ENCODE results near the gene SLC2A4RG.

Gene SLC2A4RG

GRCh38 chr20:63734111-63734945, 5.2 kb upstream of the SLC2A4RG start:
- Mint-ChIP-seq H3K27me3 (no peaks in the 10 kb centered on the region), H3K9me3 (no peaks in the 10 kb centered on the region), H3K4me1 (peaks cover 24% of the 10 kb centered on the region), H3K4me3 (peak overlapping the region; percentile 35), H3K27ac (ENCODE audit: low read depth) (peak overlapping the region; percentile 61), H3K36me3 (ENCODE audit: insufficient read depth) (peaks cover 39% of the 10 kb centered on the region)
- ATAC-seq (replicated peaks; ENCODE audit: extremely low read depth, poor library complexity, severe bottlenecking): no peak
- DNase-seq (ENCODE audit: low spot score in 2 of 2): no peak

- Mint-ChIP-seq H3K9me3 (no peaks in the 10 kb centered on the region), H3K4me3 (peak overlapping the region; percentile 94), H3K36me3 (ENCODE audit: insufficient read depth) (peaks cover 34% of the 10 kb centered on the region), H3K27ac (ENCODE audit: low read depth) (peak overlapping the region; percentile 90), H3K4me1 (peaks cover 24% of the 10 kb centered on the region), H3K27me3 (no peaks in the 10 kb centered on the region)
- DNase-seq (ENCODE audit: low spot score in 2 of 2) (no peak), ATAC-seq (replicated peaks; ENCODE audit: extremely low read depth, poor library complexity, severe bottlenecking) (no peak)
Observed at GRCh38 chr20:63734946-63735858, 4.4 kb upstream of the SLC2A4RG start.

GRCh38 chr20:63735859-63736718, 3.5 kb upstream of the SLC2A4RG start, which contains the start of gene LIME1:
Gene LIME1, plus strand, starts transcription at chr20:63736664. Its CDS starts 886 bp downstream, at chr20:63737550.
- Mint-ChIP-seq H3K4me1 (peaks cover 24% of the 10 kb centered on the region), H3K36me3 (ENCODE audit: insufficient read depth) (peaks cover 36% of the 10 kb centered on the region), H3K27ac (ENCODE audit: low read depth) (peak within 1 kb of the TSS; percentile 90), H3K9me3 (no peaks in the 10 kb centered on the region), H3K27me3 (no peaks in the 10 kb centered on the region), H3K4me3 (peak within 1 kb of the TSS; percentile 94)
- ATAC-seq (replicated peaks; ENCODE audit: extremely low read depth, poor library complexity, severe bottlenecking) (peak; percentile 78), DNase-seq (ENCODE audit: low spot score in 2 of 2) (peak; percentile 70 to 84)

GRCh38 chr20:63736893-63737694, 2.5 kb upstream of the SLC2A4RG start:
- H3K9me3 Mint-ChIP-seq: no peaks in the 10 kb centered on the region
- H3K27ac Mint-ChIP-seq (ENCODE audit: low read depth): peak overlapping the region; percentile 90
- ATAC-seq (replicated peaks; ENCODE audit: extremely low read depth, poor library complexity, severe bottlenecking) (peak; percentile 29), DNase-seq (ENCODE audit: low spot score in 2 of 2) (peak in 1 of 2 donors; percentile 47)
- no peaks in the 10 kb centered on the region for H3K27me3 Mint-ChIP-seq
- H3K4me1 Mint-ChIP-seq: peaks cover 24% of the 10 kb centered on the region
- peaks cover 42% of the 10 kb centered on the region for H3K36me3 Mint-ChIP-seq (ENCODE audit: insufficient read depth)
- peak overlapping the region; percentile 94 for H3K4me3 Mint-ChIP-seq

GRCh38 chr20:63737695-63737944, 2.0 kb upstream of the SLC2A4RG start:
- Mint-ChIP-seq H3K4me3 (peak overlapping the region; percentile 94), H3K4me1 (peaks cover 24% of the 10 kb centered on the region), H3K27ac (ENCODE audit: low read depth) (no peak overlapping the region), H3K36me3 (ENCODE audit: insufficient read depth) (peaks cover 43% of the 10 kb centered on the region), H3K9me3 (no peaks in the 10 kb centered on the region), H3K27me3 (no peaks in the 10 kb centered on the region)
- ATAC-seq (replicated peaks; ENCODE audit: extremely low read depth, poor library complexity, severe bottlenecking) (no peak), DNase-seq (ENCODE audit: low spot score in 2 of 2) (no peak)

- DNase-seq (ENCODE audit: low spot score in 2 of 2) (no peak), ATAC-seq (replicated peaks; ENCODE audit: extremely low read depth, poor library complexity, severe bottlenecking) (no peak)
- Mint-ChIP-seq H3K4me1 (peaks cover 24% of the 10 kb centered on the region), H3K4me3 (peak overlapping the region; percentile 94), H3K27ac (ENCODE audit: low read depth) (no peak overlapping the region), H3K27me3 (no peaks in the 10 kb centered on the region), H3K36me3 (ENCODE audit: insufficient read depth) (peaks cover 43% of the 10 kb centered on the region), H3K9me3 (no peaks in the 10 kb centered on the region)
Observed at GRCh38 chr20:63737945-63738686, 1.5 kb upstream of the SLC2A4RG start.

GRCh38 chr20:63738687-63739129, 868 bp upstream of the SLC2A4RG start:
- Mint-ChIP-seq H3K27me3 (no peaks in the 10 kb centered on the region), H3K4me3 (peak overlapping the region; percentile 94), H3K4me1 (peaks cover 20% of the 10 kb centered on the region), H3K27ac (ENCODE audit: low read depth) (no peak overlapping the region), H3K9me3 (no peaks in the 10 kb centered on the region), H3K36me3 (ENCODE audit: insufficient read depth) (peaks cover 48% of the 10 kb centered on the region)
- ATAC-seq (replicated peaks; ENCODE audit: extremely low read depth, poor library complexity, severe bottlenecking): no peak
- peak in 1 of 2 donors; percentile 35 for DNase-seq (ENCODE audit: low spot score in 2 of 2)

- no peaks in the 10 kb centered on the region for H3K9me3 Mint-ChIP-seq
Observed at GRCh38 chr20:63740070-63740626, 572 bp downstream of the SLC2A4RG start.

GRCh38 chr20:63740627-63741353, 1.2 kb downstream of the SLC2A4RG start:
- peak in 1 of 2 donors; percentile 44 for DNase-seq (ENCODE audit: low spot score in 2 of 2)
- peak; percentile 15 for ATAC-seq (replicated peaks; ENCODE audit: extremely low read depth, poor library complexity, severe bottlenecking)
- Mint-ChIP-seq H3K4me3 (peak overlapping the region; percentile 69), H3K36me3 (ENCODE audit: insufficient read depth) (peaks cover 38% of the 10 kb centered on the region), H3K27me3 (no peaks in the 10 kb centered on the region), H3K9me3 (no peaks in the 10 kb centered on the region), H3K4me1 (peaks cover 7% of the 10 kb centered on the region), H3K27ac (ENCODE audit: low read depth) (no peak overlapping the region)

More at GRCh38 chr20:63740070-63740626, 572 bp downstream of the SLC2A4RG start:
- no peak overlapping the region for H3K27ac Mint-ChIP-seq (ENCODE audit: low read depth)
- peak overlapping the region; percentile 69 for H3K4me3 Mint-ChIP-seq
- ATAC-seq (replicated peaks; ENCODE audit: extremely low read depth, poor library complexity, severe bottlenecking): no peak
- peaks cover 14% of the 10 kb centered on the region for H3K4me1 Mint-ChIP-seq
- peaks cover 43% of the 10 kb centered on the region for H3K36me3 Mint-ChIP-seq (ENCODE audit: insufficient read depth)
- no peaks in the 10 kb centered on the region for H3K27me3 Mint-ChIP-seq
- no peak for DNase-seq (ENCODE audit: low spot score in 2 of 2)

GRCh38 chr20:63741354-63741675, 1.7 kb downstream of the SLC2A4RG start:
- H3K9me3 Mint-ChIP-seq: no peaks in the 10 kb centered on the region
- no peak overlapping the region for H3K27ac Mint-ChIP-seq (ENCODE audit: low read depth)
- H3K4me1 Mint-ChIP-seq: peaks cover 2% of the 10 kb centered on the region
- H3K36me3 Mint-ChIP-seq (ENCODE audit: insufficient read depth): peaks cover 37% of the 10 kb centered on the region
- ATAC-seq (replicated peaks; ENCODE audit: extremely low read depth, poor library complexity, severe bottlenecking) (no peak), DNase-seq (ENCODE audit: low spot score in 2 of 2) (no peak)
- no peaks in the 10 kb centered on the region for H3K27me3 Mint-ChIP-seq
- H3K4me3 Mint-ChIP-seq: peak overlapping the region; percentile 69

All from central memory CD8-positive, alpha-beta T cell (primary cell).